ENCODE measurements around the gene MYDGF.

MYDGF gene

DNA sequence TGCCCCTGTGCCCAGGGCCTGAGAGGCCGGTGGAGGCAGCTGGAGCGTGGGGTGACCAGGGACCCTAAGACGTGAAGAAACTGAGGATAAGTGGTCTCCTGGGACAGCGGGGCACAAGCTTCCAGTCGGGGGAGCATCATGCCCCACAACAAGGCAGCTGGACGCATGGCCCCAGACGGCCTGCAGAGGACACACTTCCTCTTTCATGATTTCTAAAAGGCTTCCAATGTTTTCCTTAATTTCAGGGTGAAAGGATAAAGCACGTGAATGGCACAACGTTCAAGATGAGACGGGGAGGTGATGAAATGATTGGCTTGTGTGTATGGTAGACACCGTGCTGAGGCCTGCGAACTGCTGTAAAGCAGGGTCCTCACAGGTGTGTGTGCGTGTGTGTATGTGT, 20.2 kb upstream of the MYDGF start:
- Histone ChIP-seq H3K27ac (ENCODE audit: low read length) (no peak overlapping the region), H3K9me2 (replicated peaks; ENCODE audit: insufficient read depth, low read length) (no peaks in the 10 kb centered on the region), H4K20me1 (ENCODE audit: insufficient read depth, low read length) (no peaks in the 10 kb centered on the region), H3K4me2 (ENCODE audit: low read depth, low read length) (no peak overlapping the region), H2AFZ (ENCODE audit: low read length) (no peak overlapping the region), H3K79me2 (ENCODE audit: low read length) (no peaks in the 10 kb centered on the region), H3K4me1 (ENCODE audit: low read length) (no peaks in the 10 kb centered on the region), H3K9me3 (replicated peaks; ENCODE audit: insufficient read depth, low read length) (no peaks in the 10 kb centered on the region), H3K27me3 (replicated peaks; ENCODE audit: insufficient read depth, low read length) (no peaks in the 10 kb centered on the region), H3K4me3 (ENCODE audit: low read length) (no peak overlapping the region), H3F3A (ENCODE audit: insufficient read depth, low read length) (no peaks in the 10 kb centered on the region), H3K9ac (ENCODE audit: low read length) (no peak overlapping the region), H3K36me3 (replicated peaks; ENCODE audit: insufficient read depth, low read length) (no peaks in the 10 kb centered on the region)
- TF ChIP-seq EZH2phosphoT487 (IDR thresholded peaks at IDR 0.05; ENCODE audit: low read length) = no peak
- TF ChIP-seq EZH2 (optimal IDR thresholded peaks at IDR 0.05; ENCODE audit: low read depth, low read length) = no peak
- TF ChIP-seq, protein P1, sequence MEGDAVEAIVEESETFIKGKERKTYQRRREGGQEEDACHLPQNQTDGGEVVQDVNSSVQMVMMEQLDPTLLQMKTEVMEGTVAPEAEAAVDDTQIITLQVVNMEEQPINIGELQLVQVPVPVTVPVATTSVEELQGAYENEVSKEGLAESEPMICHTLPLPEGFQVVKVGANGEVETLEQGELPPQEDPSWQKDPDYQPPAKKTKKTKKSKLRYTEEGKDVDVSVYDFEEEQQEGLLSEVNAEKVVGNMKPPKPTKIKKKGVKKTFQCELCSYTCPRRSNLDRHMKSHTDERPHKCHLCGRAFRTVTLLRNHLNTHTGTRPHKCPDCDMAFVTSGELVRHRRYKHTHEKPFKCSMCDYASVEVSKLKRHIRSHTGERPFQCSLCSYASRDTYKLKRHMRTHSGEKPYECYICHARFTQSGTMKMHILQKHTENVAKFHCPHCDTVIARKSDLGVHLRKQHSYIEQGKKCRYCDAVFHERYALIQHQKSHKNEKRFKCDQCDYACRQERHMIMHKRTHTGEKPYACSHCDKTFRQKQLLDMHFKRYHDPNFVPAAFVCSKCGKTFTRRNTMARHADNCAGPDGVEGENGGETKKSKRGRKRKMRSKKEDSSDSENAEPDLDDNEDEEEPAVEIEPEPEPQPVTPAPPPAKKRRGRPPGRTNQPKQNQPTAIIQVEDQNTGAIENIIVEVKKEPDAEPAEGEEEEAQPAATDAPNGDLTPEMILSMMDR (IDR thresholded peaks at IDR 0.05; ENCODE audit: low read length) = no peak
- no peak for DNase-seq

GRCh38 chr19:4689403-4689802, 19.3 kb upstream of the MYDGF start:
- Histone ChIP-seq H3K4me2 (ENCODE audit: low read depth, low read length) (no peak overlapping the region), H3F3A (ENCODE audit: insufficient read depth, low read length) (no peaks in the 10 kb centered on the region), H3K79me2 (ENCODE audit: low read length) (no peaks in the 10 kb centered on the region), H3K4me3 (ENCODE audit: low read length) (no peak overlapping the region), H3K4me1 (ENCODE audit: low read length) (no peaks in the 10 kb centered on the region), H4K20me1 (ENCODE audit: insufficient read depth, low read length) (no peaks in the 10 kb centered on the region), H3K9me3 (replicated peaks; ENCODE audit: insufficient read depth, low read length) (no peaks in the 10 kb centered on the region), H2AFZ (ENCODE audit: low read length) (no peak overlapping the region), H3K36me3 (replicated peaks; ENCODE audit: insufficient read depth, low read length) (no peaks in the 10 kb centered on the region), H3K9ac (ENCODE audit: low read length) (no peak overlapping the region), H3K27me3 (replicated peaks; ENCODE audit: insufficient read depth, low read length) (no peaks in the 10 kb centered on the region), H3K9me2 (replicated peaks; ENCODE audit: insufficient read depth, low read length) (no peaks in the 10 kb centered on the region), H3K27ac (ENCODE audit: low read length) (no peak overlapping the region)
- TF ChIP-seq EZH2phosphoT487 (IDR thresholded peaks at IDR 0.05; ENCODE audit: low read length) (no peak), EZH2 (optimal IDR thresholded peaks at IDR 0.05; ENCODE audit: low read depth, low read length) (no peak)
- TF ChIP-seq, protein P1 (IDR thresholded peaks at IDR 0.05; ENCODE audit: low read length) = no peak
- DNase-seq = no peak

DNA sequence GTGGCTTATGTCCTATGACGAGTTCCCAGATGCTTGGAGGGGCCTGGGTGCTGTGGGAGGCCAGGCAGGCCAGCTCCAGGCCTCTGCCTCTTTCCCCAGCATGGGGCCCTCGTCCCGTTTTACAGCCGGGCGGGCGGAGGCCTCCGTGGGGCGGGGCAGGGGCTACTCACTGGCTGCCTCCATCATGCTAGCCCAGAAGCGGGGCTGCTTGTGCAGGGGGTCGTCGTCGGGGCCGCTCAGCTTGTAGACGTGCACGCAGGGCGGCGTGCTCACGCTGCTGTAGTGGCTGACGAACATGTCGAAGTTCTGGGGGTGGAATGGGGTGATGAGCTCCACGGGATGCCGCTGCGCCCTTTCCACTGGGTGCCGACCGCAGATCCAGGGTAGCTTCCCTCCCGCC, 18.4 kb upstream of the MYDGF start:
- H3K4me1 ChIP-seq (ENCODE audit: low read length) = no peaks in the 10 kb centered on the region
- H3K36me3 ChIP-seq (replicated peaks; ENCODE audit: insufficient read depth, low read length) = no peaks in the 10 kb centered on the region
- no peaks in the 10 kb centered on the region for H3F3A ChIP-seq (ENCODE audit: insufficient read depth, low read length)
- no peaks in the 10 kb centered on the region for H3K79me2 ChIP-seq (ENCODE audit: low read length)
- no peaks in the 10 kb centered on the region for H3K9me3 ChIP-seq (replicated peaks; ENCODE audit: insufficient read depth, low read length)
- H3K27me3 ChIP-seq (replicated peaks; ENCODE audit: insufficient read depth, low read length) = no peaks in the 10 kb centered on the region
- no peak overlapping the region for H2AFZ ChIP-seq (ENCODE audit: low read length)
- TF ChIP-seq, protein P1 (IDR thresholded peaks at IDR 0.05; ENCODE audit: low read length) = no peak
- TF ChIP-seq EZH2phosphoT487 (IDR thresholded peaks at IDR 0.05; ENCODE audit: low read length) (no peak), EZH2 (optimal IDR thresholded peaks at IDR 0.05; ENCODE audit: low read depth, low read length) (no peak)
- H3K4me2 ChIP-seq (ENCODE audit: low read depth, low read length) = no peak overlapping the region
- no peak for DNase-seq
- H3K9me2 ChIP-seq (replicated peaks; ENCODE audit: insufficient read depth, low read length) = no peaks in the 10 kb centered on the region
- H3K27ac ChIP-seq (ENCODE audit: low read length) = no peak overlapping the region
- no peak overlapping the region for H3K9ac ChIP-seq (ENCODE audit: low read length)
- H3K4me3 ChIP-seq (ENCODE audit: low read length) = no peak overlapping the region
- H4K20me1 ChIP-seq (ENCODE audit: insufficient read depth, low read length) = no peaks in the 10 kb centered on the region

Measured in MM.1S (cell line).